GM21526 (cell line): ENCODE measurements around the gene DLG1.

ENCODE experiments used
- ATAC-seq: cut with Tn5 transposase; IDR thresholded peaks from one replicate; pipeline ENCODE4 v1.9.1; 2021; ENCODE audit warnings: moderate library complexity; ENCODE audit not compliant: unreplicated experiment, low FRiP score

The DLG1 gene

DNA sequence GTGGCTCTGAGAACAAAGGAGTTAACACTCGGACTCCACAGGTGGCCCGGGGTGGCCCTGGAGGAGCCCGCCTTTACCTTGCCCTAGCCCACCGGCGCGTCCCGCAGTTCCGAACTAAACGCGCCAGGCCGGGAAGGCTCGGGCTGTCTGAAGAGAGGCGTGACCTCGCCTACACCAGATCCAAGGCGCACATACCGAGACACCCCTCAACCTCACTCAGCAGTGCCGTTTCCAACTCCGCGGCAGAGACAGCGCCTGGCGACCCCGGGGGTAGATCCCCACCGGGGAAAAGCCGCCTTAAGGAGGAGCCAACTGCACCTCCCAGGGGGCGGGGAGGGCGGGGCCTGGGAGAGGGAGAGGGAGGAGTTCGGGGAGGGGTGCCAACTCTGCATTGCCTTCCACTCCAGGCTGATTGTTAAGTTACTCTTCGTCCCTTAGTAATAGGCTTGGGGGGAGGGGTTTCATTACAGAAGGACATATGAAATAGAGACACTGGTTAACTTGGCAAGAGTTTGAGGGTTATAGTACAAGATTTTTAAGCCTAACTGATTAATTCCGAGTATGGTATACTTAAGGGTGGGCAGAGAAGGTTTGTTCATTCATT, at the start of gene DLG1:
TSS of gene DLG1 (minus strand) at position 272 of the 604 bp plus-strand sequence. CDS start 1,408 bp downstream, outside the sequence.
- ATAC-seq = peak; percentile 52

DNA sequence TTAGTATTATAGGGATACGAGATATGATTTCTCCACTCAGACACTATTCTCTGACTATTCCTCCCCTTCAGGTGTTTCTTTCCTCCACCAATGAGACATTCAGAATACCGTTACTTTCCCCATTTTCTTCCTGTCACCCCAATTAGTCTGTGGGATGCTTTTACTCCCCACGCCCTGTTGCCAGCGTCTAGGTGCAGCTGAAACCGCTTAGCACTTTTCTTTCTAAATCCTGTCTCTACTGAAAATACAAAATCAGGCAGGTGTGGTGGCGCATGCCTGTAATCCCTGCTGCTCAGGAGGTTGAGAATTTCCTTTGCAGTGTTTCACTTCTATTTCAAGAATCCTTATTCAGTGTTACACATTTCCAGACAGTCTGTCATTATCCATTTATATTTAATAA, 49.6 kb upstream of the DLG1 start:
- ATAC-seq = no peak

GRCh38 chr3:197345390-197345789, 47.0 kb upstream of the DLG1 start:
- no peak for ATAC-seq

DNA sequence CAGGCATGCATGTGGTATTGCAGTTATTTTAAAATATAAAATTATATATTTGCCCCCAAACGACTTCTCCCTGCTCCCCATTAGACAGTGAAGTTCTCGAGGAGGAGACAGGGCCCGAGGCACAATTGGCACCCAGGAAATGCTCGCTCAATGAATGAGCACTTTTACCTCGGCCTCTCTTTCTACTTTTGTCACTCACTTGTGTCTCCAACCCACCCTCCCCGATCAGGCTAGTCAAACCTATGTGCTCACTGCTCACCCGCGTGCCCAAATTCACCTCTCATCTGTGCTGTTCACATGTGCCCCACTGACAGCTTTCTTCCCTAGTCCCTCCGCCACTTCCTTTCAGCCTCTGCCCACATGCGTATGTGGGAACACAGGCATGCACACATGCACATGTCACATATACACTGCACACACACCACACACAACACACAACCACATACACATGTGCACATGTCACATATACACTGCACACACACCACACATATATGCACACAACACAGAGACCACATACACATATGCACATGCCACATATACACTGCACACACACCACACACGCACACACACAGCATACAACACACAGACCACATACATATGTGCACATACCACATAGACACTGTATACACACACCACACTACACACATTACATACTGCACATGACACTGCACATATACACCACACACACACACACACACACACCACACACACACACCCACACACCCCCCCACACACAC, 46.3 kb upstream of the DLG1 start:
- ATAC-seq = no peak

DNA sequence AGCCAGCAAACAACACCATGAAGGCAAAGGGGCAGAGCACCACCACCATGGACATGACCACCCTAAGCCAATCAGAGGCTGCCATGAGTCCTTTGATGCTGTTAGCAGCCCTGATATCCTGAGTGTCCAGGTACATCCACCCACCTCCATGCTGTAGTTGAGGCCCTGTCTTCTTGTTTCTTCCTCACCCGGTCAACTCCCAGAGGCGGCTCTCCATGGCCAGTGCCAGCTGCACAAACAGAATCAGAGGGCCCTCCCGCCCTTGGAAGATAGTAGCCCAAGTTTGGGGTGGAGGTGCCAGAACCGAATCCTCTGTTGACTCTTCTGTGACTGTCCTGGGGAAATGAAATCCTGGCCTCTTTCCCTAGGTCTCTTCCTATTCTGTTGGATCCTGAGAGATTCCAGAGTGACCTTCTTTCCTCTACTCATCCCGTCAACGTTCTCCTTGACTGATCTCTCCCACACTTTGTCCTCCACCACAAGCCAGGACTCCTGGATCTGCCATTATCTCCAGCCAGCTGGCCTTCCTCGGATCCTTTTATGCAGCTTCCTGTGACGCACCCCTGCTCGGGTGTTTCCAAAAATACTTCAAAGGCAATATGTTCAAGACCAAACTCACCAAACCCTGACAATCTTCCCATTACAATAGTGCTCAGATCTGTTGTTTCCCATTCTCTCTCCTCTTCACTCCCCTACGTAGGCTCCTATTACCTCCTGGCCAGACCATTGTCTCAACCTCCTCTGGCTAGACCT, 45.4 kb upstream of the DLG1 start:
- no peak for ATAC-seq

DNA sequence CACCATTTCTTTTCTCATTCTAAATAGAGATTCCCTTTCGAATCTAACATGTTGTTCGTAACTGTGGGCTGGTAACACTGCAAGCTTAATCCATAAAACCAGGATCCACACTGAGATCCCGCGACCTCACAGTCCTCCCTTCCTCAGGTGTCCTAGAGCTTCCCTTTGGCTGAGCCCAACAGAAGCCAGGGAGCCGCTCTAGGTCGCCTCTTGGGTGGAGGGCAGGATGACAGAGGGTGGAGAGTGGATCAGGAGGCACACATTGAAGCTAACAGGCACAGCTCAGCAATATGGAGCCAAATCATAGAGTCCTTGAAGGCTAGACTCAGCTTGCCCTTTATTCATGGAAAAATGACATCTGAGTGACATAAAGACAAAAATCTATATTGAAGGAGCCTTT, 44.7 kb upstream of the DLG1 start:
- ATAC-seq = no peak

DNA sequence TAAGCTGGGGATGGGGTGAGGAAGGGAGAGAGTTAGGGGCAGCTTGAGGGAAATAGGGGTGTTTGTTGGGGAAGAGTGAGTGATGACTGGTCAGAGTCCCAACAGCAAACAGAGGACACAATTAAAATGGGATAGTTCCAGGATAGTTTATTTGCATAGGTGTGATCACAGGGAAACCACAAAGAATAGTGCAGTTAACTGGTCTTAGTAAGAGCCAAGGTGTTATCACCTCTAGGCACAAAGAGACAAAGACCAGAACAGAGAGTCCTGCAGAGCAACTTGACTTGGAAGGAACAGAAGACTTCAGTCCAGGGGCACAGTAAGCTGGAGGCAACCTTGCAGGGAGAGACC, 42.1 kb upstream of the DLG1 start:
- no peak for ATAC-seq

- no peak for ATAC-seq
Measured at GRCh38 chr3:197339841-197340520, 41.6 kb upstream of the DLG1 start.

DNA sequence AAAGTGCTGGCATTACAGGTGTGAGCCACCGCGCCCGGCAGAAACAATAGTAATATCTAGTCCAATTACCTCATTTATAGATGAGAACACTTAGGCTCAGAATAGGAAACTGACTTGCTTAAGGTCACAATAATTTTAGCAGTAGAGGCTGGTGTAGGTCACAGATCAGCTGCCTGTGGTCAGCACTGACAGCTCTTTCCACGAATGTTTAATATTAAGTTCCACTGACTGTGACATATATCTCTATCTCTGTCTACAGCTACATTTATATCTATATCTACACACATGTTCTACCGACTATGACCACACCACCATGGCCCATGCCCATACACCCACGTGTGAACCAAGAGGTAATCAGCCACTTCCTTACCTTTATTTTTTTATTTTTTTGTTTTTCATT, 40.2 kb upstream of the DLG1 start:
- no peak for ATAC-seq

DNA sequence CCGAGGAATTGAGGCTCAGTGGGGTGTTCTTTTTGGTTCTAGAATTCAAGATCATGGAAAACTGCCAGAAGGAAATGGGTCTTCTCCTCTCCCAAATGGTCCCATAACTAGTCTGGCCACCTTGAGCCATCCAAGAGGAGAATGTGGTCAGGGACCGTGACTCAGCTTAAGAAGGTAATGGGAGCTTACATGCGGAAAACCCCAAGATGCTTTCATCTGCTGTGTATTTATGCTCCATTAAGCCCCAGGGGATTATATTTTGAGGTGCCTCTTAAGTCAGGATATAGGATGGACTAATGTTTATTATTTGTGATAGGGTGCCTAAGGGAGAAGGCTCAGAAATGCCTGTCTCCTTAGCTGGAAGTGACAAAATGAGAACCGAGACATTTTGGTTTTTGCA, 39.2 kb upstream of the DLG1 start:
- no peak for ATAC-seq

- ATAC-seq = no peak
Measured at GRCh38 chr3:197337214-197337613, 38.8 kb upstream of the DLG1 start.

GRCh38 chr3:197336348-197336747, 37.9 kb upstream of the DLG1 start:
- ATAC-seq = no peak

DNA sequence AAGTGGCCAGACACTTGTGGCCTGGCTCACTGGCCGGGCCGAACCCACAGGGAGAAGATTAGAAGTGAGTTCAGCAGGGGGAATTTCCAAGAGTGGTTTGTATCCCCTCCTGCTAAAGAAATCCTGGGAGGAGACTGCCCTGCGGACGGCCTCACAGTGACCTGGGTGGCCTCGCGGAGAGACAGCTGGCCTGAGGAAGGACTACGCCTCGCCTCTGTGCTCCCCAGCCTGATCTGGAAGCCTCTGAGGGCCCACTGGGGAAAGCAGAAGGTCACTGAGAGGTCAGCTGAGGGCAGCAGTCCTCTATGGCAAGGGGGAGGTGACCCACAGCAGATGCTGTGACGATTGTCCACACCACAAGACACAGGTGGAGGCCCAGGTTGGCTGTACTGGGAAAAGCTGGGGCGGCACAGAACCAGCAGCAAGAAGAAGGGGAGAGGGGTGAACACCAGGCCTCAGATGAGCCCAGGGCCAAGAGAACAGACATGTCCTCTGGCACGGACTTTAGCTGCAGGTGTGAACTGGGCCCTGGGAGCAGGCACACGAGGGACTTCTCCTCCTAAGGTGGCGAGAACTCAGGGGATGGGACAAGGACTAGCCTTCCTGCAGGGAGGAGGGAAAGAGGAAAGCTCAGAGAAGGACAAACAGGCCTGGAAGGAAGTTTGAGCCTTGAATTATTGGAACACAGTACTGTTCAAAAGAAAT, 37.2 kb upstream of the DLG1 start:
- ATAC-seq = no peak

DNA sequence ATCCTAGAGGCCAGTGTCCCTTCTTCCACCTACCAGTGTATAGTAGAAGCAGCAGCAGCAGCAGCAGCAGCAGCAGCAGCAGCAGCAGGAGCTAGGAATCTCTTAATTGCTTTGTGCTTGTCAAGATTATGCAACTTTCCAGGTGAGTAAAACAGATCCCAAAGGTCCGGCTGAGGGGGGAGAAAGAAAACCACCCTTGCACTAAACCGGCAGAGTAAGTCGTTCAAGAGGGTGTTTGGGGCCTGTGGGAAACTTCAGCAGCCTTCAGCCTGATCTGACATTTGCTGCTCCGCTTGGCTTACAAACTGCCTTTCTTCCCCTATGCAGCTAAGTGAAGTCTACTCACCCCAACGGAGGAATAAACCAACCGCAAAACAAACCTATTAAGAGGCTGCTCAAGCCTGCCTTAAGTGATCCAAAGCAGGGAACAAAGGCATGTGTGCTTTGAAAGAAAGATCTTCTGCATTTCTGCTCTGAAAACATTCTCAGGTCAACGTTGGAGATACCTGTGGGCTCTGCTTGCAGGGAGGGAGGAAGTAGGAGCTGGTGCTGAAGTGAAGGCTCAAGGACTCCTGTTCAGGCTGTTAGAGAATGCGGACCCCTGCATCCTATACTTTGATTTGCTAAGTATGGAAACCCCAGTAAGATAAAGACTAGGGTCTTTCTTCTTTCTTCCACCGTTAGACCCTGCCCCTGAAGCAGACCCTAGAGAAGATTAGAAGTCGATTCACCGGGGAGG, 35.7 kb upstream of the DLG1 start:
- ATAC-seq = no peak

GRCh38 chr3:197331131-197331530, 32.7 kb upstream of the DLG1 start:
- no peak for ATAC-seq

DNA sequence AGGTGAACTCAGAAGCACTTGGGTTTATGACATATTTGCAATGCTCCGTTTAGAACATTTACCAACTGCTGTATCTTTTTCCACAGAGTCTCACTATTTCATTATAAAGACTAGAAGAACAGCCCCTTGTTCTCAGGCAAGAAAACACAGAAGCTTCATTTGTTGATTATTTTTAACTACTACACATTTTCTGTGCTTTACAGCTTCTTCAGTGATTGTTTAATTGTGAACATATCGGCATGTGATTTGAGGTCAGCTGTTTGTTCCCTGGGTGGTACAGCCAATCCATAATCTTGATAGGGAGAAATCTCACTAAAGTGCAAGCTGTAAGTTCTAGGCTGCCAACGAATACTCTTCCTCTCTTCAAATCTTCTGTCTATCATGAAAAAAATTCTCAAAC, 31.0 kb upstream of the DLG1 start:
- no peak for ATAC-seq

- ATAC-seq = no peak
Measured at GRCh38 chr3:197328198-197328597, 29.8 kb upstream of the DLG1 start.

DNA sequence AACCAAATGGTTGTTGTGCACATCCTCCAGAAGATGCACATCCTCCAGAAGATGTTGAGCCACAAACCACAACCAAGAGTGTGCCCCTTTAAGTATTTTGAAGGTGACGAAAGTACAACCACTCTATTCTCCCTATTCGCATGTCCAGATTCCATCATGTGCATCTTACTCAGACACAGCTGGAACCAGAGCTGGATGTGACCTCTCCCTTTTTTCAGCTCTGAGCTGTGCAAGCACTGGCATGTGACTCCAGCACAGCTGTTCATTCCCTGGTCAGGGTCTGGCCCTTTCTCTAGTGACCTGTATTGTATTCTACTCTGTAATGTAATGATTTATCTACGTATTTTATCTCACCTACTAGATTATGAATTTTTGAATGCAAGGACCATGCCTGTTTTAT, 29.3 kb upstream of the DLG1 start:
- ATAC-seq = no peak

DNA sequence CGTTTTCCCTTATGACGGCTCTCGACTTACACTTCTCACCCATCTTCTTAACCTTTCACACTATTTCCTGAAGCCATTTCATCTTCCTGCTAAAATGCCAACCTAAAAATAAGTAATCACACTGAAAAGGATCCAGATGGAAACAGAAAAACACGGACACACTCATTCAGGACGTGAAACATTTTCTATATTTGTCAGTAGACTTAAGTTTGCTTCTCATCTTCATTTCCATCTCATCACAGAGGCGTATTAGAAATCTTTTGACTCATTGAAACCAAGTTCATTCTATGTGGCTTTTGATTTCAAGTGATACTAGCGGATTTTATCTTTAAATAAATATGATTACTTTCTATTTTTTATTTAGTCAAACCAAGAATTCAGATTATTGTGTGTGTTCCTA, 27.4 kb upstream of the DLG1 start:
- no peak for ATAC-seq

DNA sequence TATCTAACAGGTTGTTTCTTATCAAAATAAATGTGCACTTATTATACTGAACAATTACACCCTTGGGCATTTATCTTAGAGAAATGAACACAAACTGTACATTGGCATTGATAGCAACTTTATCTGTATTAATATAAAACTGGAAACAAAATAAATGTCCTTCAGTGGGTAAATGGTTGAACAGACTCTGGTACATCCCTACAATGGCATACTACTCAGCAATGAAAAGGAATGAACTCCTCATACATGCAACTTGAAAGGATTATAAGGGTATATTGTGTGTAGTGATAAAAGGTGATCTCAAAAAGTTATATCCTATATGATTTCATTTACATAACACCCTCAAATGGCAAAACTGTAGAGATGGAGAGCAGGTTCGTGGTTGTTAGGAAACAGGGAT, 23.7 kb upstream of the DLG1 start:
- ATAC-seq = no peak
